AML-193 (cell line): ENCODE results near the gene ADM2.

ENCODE experiments used
- DNase-seq, 2 experiments: peaks; one replicate each; lab custom pipeline; 2025; lab: John Stamatoyannopoulos, UW

The ADM2 gene

GRCh38 chr22:50467773-50468440 lies 13.4 kb upstream of the ADM2 start:
- DNase-seq, result no peak

GRCh38 chr22:50468626-50469025 lies 12.7 kb upstream of the ADM2 start:
- no peak for DNase-seq

- DNase-seq, result peak; percentile 31 to 32
Measured at GRCh38 chr22:50469377-50470305, 11.7 kb upstream of the ADM2 start.

- no peak for DNase-seq
Measured at GRCh38 chr22:50470491-50470890, 10.9 kb upstream of the ADM2 start.

- DNase-seq, result no peak
Measured at GRCh38 chr22:50471197-50471847, 10.0 kb upstream of the ADM2 start.

- no peak for DNase-seq
Measured at GRCh38 chr22:50471962-50472361, 9.4 kb upstream of the ADM2 start.

- DNase-seq, result peak in 1 of 2 experiments; percentile 17
Measured at GRCh38 chr22:50473088-50473487, 8.3 kb upstream of the ADM2 start.

GRCh38 chr22:50473855-50474671 lies 7.3 kb upstream of the ADM2 start:
- DNase-seq, result peak in 1 of 2 experiments; percentile 10

GRCh38 chr22:50474710-50475651 lies 6.4 kb upstream of the ADM2 start, which contains the start of gene SBF1:
SBF1 (minus strand) TSS chr22:50475035; CDS start chr22:50474840, 195 bp downstream.
- peak; percentile 68 to 73 for DNase-seq

GRCh38 chr22:50475652-50476002 lies 5.7 kb upstream of the ADM2 start:
- DNase-seq, result no peak

- no peak for DNase-seq
Measured at GRCh38 chr22:50476868-50477267, 4.5 kb upstream of the ADM2 start.

GRCh38 chr22:50477923-50478322 lies 3.4 kb upstream of the ADM2 start:
- DNase-seq, result no peak

- no peak for DNase-seq
Measured at GRCh38 chr22:50479721-50480120, 1.6 kb upstream of the ADM2 start.

GRCh38 chr22:50481045-50481439 lies 301 bp upstream of the ADM2 start:
- no peak for DNase-seq

- DNase-seq, result no peak
Measured at GRCh38 chr22:50482107-50483074, 1.0 kb downstream of the ADM2 start.

- DNase-seq, result no peak
Measured at GRCh38 chr22:50483106-50483505, 1.8 kb downstream of the ADM2 start.

GRCh38 chr22:50483556-50483955 lies 2.2 kb downstream of the ADM2 start:
- no peak for DNase-seq

GRCh38 chr22:50483977-50484853 lies 2.9 kb downstream of the ADM2 start:
- DNase-seq, result no peak
